NCI-H2171 (cell line): ENCODE measurements around the gene ZNF782.
A peak's percentile ranks its signal among the peaks of the same experiment; 100 is the strongest.
"Not testable (repeated sequence)": the region's sequence is repeated elsewhere in the genome, so short reads cannot be mapped to it uniquely, and the experiment has no call there.

Source experiments
- DNase-seq: peaks from one replicate; lab custom pipeline; 2025; lab: John Stamatoyannopoulos, UW

ZNF782 gene

GRCh38 chr9:96853781-96854650 lies at the start of gene ZNF782:
Gene ZNF782, minus strand, starts transcription at chr9:96854514. Its CDS starts 2,553 bp downstream, at chr9:96851961.
- peak; percentile 96 for DNase-seq

GRCh38 chr9:96900010-96900409 lies 45.7 kb upstream of the ZNF782 start:
- DNase-seq: not testable (repeated sequence)

- no peak for DNase-seq
Observed at GRCh38 chr9:96892131-96892530, 37.8 kb upstream of the ZNF782 start.

GRCh38 chr9:96888591-96888990 lies 34.3 kb upstream of the ZNF782 start:
- no peak for DNase-seq

GRCh38 chr9:96885424-96885823 lies 31.1 kb upstream of the ZNF782 start:
- DNase-seq: no peak

GRCh38 chr9:96884443-96884842 lies 30.1 kb upstream of the ZNF782 start:
- no peak for DNase-seq

- no peak for DNase-seq
Observed at GRCh38 chr9:96883922-96884321, 29.6 kb upstream of the ZNF782 start.

- no peak for DNase-seq
Observed at GRCh38 chr9:96877269-96877668, 23.0 kb upstream of the ZNF782 start.

- DNase-seq: peak; percentile 98
Observed at GRCh38 chr9:96875461-96876142, 21.3 kb upstream of the ZNF782 start.

GRCh38 chr9:96874947-96875460 lies 20.7 kb upstream of the ZNF782 start:
- peak; percentile 32 for DNase-seq

- DNase-seq: no peak
Observed at GRCh38 chr9:96874201-96874785, 20.0 kb upstream of the ZNF782 start.

GRCh38 chr9:96871176-96871575 lies 16.9 kb upstream of the ZNF782 start:
- DNase-seq: no peak

GRCh38 chr9:96868709-96869108 lies 14.4 kb upstream of the ZNF782 start:
- DNase-seq: no peak

GRCh38 chr9:96867079-96867804 lies 12.9 kb upstream of the ZNF782 start:
- DNase-seq: no peak

GRCh38 chr9:96865240-96865639 lies 10.9 kb upstream of the ZNF782 start:
- not testable (repeated sequence) for DNase-seq

- no peak for DNase-seq
Observed at GRCh38 chr9:96859461-96860198, 5.3 kb upstream of the ZNF782 start.

GRCh38 chr9:96858670-96859069 lies 4.4 kb upstream of the ZNF782 start:
- DNase-seq: no peak

- DNase-seq: no peak
Observed at GRCh38 chr9:96858018-96858573, 3.8 kb upstream of the ZNF782 start.

- DNase-seq: peak; percentile 58
Observed at GRCh38 chr9:96856363-96857286, 2.3 kb upstream of the ZNF782 start.
